Activated T-helper 2 cell treated with anti-CD3 and anti-CD28 coated beads, Interferon-gamma antibody, Interleukin-2, Interleukin-4, amounts not matched to agents 10 μg/mL and 5 μg/mL and 100 μg/mL, durations not matched to agents 14 hours and 24 hours and 36 hours (primary cell): ENCODE data around the gene REPS1. TPM values are rescaled to one million over a fixed set of nuclear protein-coding genes. Genes with fewer than 3 reads are reported as not detected.

ENCODE experiments used
- DNase-seq: peaks from one replicate; pipeline ENCODE4 v3.0.0; 2021; ENCODE audit warnings: low spot score
- H3K27ac Mint-ChIP-seq: one replicate; pipeline ENCODE4 v1.8.0; 2021; ENCODE audit warnings: mixed read lengths
- H3K27me3 Mint-ChIP-seq: one replicate; pipeline ENCODE4 v1.8.0; 2021; ENCODE audit warnings: low read depth, mixed read lengths
- H3K36me3 Mint-ChIP-seq: one replicate; pipeline ENCODE4 v1.8.0; 2021; ENCODE audit warnings: low read depth, mixed read lengths
- H3K4me1 Mint-ChIP-seq: one replicate; pipeline ENCODE4 v1.8.0; 2021; ENCODE audit warnings: low read depth, mixed read lengths
- H3K4me3 Mint-ChIP-seq: one replicate; pipeline ENCODE4 v1.8.0; 2021; ENCODE audit warnings: low read depth, mild to moderate bottlenecking, moderate library complexity, mixed read lengths
- H3K9me3 Mint-ChIP-seq: one replicate; pipeline ENCODE4 v1.8.0; 2021; ENCODE audit warnings: mixed read lengths
- intact Hi-C: fragments of 100-400 bp; cut with micrococcal nuclease; formaldehyde crosslinking; loops from one replicate; pipeline ENCODE4 v1.15.1; 2023
- total RNA-seq: library from RNA; stranded (reverse); gene quantifications from 2 replicates; pipeline ENCODE4 v1.2.3, GENCODE V29; 2022

REPS1 gene
- total RNA-seq, 1 donor from 2014 or later: 99.8 TPM

- peaks cover 9% of the 10 kb centered on the region for H3K27me3 Mint-ChIP-seq
- H3K4me3 Mint-ChIP-seq: no peak overlapping the region
- DNase-seq: no peak
- intact Hi-C loops: no loop called here
- H3K9me3 Mint-ChIP-seq: no peaks in the 10 kb centered on the region
- H3K27ac Mint-ChIP-seq: no peak overlapping the region
- H3K4me1 Mint-ChIP-seq: no peaks in the 10 kb centered on the region
- no peaks in the 10 kb centered on the region for H3K36me3 Mint-ChIP-seq
Measured at GRCh38 chr6:139017227-139017626, 29.2 kb upstream of the REPS1 start.

GRCh38 chr6:139016337-139017213 is 28.5 kb upstream of the REPS1 start:
- no peak overlapping the region for H3K4me3 Mint-ChIP-seq
- peaks cover 9% of the 10 kb centered on the region for H3K27me3 Mint-ChIP-seq
- DNase-seq: no peak
- intact Hi-C loops: no loop called here
- H3K36me3 Mint-ChIP-seq: no peaks in the 10 kb centered on the region
- H3K27ac Mint-ChIP-seq: no peak overlapping the region
- no peaks in the 10 kb centered on the region for H3K4me1 Mint-ChIP-seq
- no peaks in the 10 kb centered on the region for H3K9me3 Mint-ChIP-seq

- peaks cover 9% of the 10 kb centered on the region for H3K27me3 Mint-ChIP-seq
- H3K9me3 Mint-ChIP-seq: no peaks in the 10 kb centered on the region
- DNase-seq: no peak
- H3K27ac Mint-ChIP-seq: no peak overlapping the region
- H3K4me1 Mint-ChIP-seq: no peaks in the 10 kb centered on the region
- intact Hi-C loops: no loop called here
- no peaks in the 10 kb centered on the region for H3K36me3 Mint-ChIP-seq
- no peak overlapping the region for H3K4me3 Mint-ChIP-seq
Measured at GRCh38 chr6:139014945-139015344, 26.9 kb upstream of the REPS1 start.

- Mint-ChIP-seq H3K9me3 (no peaks in the 10 kb centered on the region), H3K4me1 (no peaks in the 10 kb centered on the region), H3K27ac (no peak overlapping the region), H3K36me3 (no peaks in the 10 kb centered on the region), H3K27me3 (peaks cover 9% of the 10 kb centered on the region), H3K4me3 (no peak overlapping the region)
- no peak for DNase-seq
- intact Hi-C loops: no loop called here
Measured at GRCh38 chr6:139013185-139013800, 25.2 kb upstream of the REPS1 start.

- no peaks in the 10 kb centered on the region for H3K36me3 Mint-ChIP-seq
- intact Hi-C loops: no loop called here
- H3K4me1 Mint-ChIP-seq: no peaks in the 10 kb centered on the region
- no peak overlapping the region for H3K4me3 Mint-ChIP-seq
- H3K27me3 Mint-ChIP-seq: peaks cover 11% of the 10 kb centered on the region
- DNase-seq: no peak
- H3K27ac Mint-ChIP-seq: no peak overlapping the region
- H3K9me3 Mint-ChIP-seq: no peaks in the 10 kb centered on the region
Measured at GRCh38 chr6:139011980-139012379, 23.9 kb upstream of the REPS1 start.

GRCh38 chr6:139010674-139011073 is 22.6 kb upstream of the REPS1 start:
- H3K4me3 Mint-ChIP-seq: no peak overlapping the region
- no peak overlapping the region for H3K27ac Mint-ChIP-seq
- peaks cover 11% of the 10 kb centered on the region for H3K27me3 Mint-ChIP-seq
- H3K9me3 Mint-ChIP-seq: no peaks in the 10 kb centered on the region
- H3K36me3 Mint-ChIP-seq: no peaks in the 10 kb centered on the region
- H3K4me1 Mint-ChIP-seq: no peaks in the 10 kb centered on the region
- intact Hi-C loops: no loop called here
- DNase-seq: no peak

- DNase-seq: no peak
- Mint-ChIP-seq H3K27ac (no peak overlapping the region), H3K9me3 (no peaks in the 10 kb centered on the region), H3K4me3 (no peak overlapping the region), H3K4me1 (no peaks in the 10 kb centered on the region), H3K27me3 (peaks cover 8% of the 10 kb centered on the region), H3K36me3 (no peaks in the 10 kb centered on the region)
- intact Hi-C loops: no loop called here
Measured at GRCh38 chr6:139008117-139008516, 20.1 kb upstream of the REPS1 start.

- peaks cover 6% of the 10 kb centered on the region for H3K27me3 Mint-ChIP-seq
- intact Hi-C loops: no loop called here
- no peaks in the 10 kb centered on the region for H3K4me1 Mint-ChIP-seq
- no peak for DNase-seq
- no peak overlapping the region for H3K27ac Mint-ChIP-seq
- no peak overlapping the region for H3K4me3 Mint-ChIP-seq
- H3K9me3 Mint-ChIP-seq: no peaks in the 10 kb centered on the region
- H3K36me3 Mint-ChIP-seq: no peaks in the 10 kb centered on the region
Measured at GRCh38 chr6:139007428-139007827, 19.4 kb upstream of the REPS1 start.

GRCh38 chr6:139006477-139006876 is 18.4 kb upstream of the REPS1 start:
- intact Hi-C loops: no loop called here
- DNase-seq: no peak
- Mint-ChIP-seq H3K4me1 (no peaks in the 10 kb centered on the region), H3K36me3 (no peaks in the 10 kb centered on the region), H3K4me3 (no peak overlapping the region), H3K27me3 (peaks cover 6% of the 10 kb centered on the region), H3K27ac (no peak overlapping the region), H3K9me3 (no peaks in the 10 kb centered on the region)

GRCh38 chr6:139003751-139004150 is 15.7 kb upstream of the REPS1 start:
- DNase-seq: no peak
- Mint-ChIP-seq H3K4me3 (no peak overlapping the region), H3K4me1 (no peaks in the 10 kb centered on the region), H3K36me3 (no peaks in the 10 kb centered on the region), H3K27me3 (peaks cover 6% of the 10 kb centered on the region), H3K27ac (no peak overlapping the region), H3K9me3 (no peaks in the 10 kb centered on the region)
- intact Hi-C loops: no loop called here

- intact Hi-C loops: no loop called here
- Mint-ChIP-seq H3K27me3 (peaks cover 6% of the 10 kb centered on the region), H3K4me1 (no peaks in the 10 kb centered on the region), H3K4me3 (no peak overlapping the region), H3K36me3 (no peaks in the 10 kb centered on the region), H3K9me3 (no peaks in the 10 kb centered on the region), H3K27ac (no peak overlapping the region)
- no peak for DNase-seq
Measured at GRCh38 chr6:138999949-139000725, 12.1 kb upstream of the REPS1 start.

GRCh38 chr6:138997136-138997535 is 9.1 kb upstream of the REPS1 start:
- no peak overlapping the region for H3K27ac Mint-ChIP-seq
- no peaks in the 10 kb centered on the region for H3K4me1 Mint-ChIP-seq
- H3K36me3 Mint-ChIP-seq: no peaks in the 10 kb centered on the region
- DNase-seq: no peak
- no peak overlapping the region for H3K4me3 Mint-ChIP-seq
- intact Hi-C loops: no loop called here
- H3K9me3 Mint-ChIP-seq: no peaks in the 10 kb centered on the region
- peaks cover 6% of the 10 kb centered on the region for H3K27me3 Mint-ChIP-seq

GRCh38 chr6:138996524-138996923 is 8.5 kb upstream of the REPS1 start:
- Mint-ChIP-seq H3K27ac (no peak overlapping the region), H3K4me1 (no peaks in the 10 kb centered on the region), H3K36me3 (no peaks in the 10 kb centered on the region), H3K9me3 (no peaks in the 10 kb centered on the region), H3K27me3 (peaks cover 6% of the 10 kb centered on the region), H3K4me3 (no peak overlapping the region)
- intact Hi-C loops: no loop called here
- DNase-seq: no peak
